ENCODE measurements around the gene FJX1. TPM values are rescaled to one million over a fixed set of nuclear protein-coding genes. Genes with fewer than 3 reads are reported as not detected.

FJX1 gene
- total RNA-seq, 1 experiment from 2014 or later: 8.3 TPM

DNA sequence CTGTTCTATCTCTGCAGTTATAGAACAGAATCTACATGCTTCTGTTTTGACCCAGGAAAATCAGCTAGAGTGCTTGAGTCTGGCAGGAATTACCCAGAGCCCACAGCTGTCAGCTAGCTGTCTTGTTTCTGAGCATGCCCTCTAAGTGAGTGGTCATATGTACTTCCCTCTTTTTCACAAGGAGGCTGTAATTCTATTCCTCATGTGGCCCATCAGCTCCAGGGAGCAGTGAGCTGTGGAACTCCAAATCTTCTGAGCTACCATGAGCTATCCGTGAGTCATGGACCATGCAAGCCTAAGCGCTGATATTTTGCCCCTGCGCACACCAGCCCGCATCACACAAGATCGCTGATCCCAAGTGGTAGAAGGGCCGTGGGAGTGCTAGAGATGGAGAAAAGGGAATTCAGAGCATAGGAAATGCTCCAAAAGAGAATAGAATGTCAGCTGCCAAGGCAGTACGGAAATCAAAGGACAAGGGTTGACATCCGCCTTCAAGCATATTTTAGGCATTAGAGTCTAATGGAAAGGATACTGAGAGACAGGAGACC lies 5.4 kb downstream of the FJX1 start:
- Mint-ChIP-seq H3K9me3 (peaks cover 6% of the 10 kb centered on the region; the same call in 1 of the 2 replicates), H3K4me3 (no peak overlapping the region), H3K4me1 (peaks cover 26% of the 10 kb centered on the region), H3K27ac (no peak overlapping the region), H3K27me3 (ENCODE audit: low read depth) (peaks cover 42% of the 10 kb centered on the region), H3K36me3 (no peaks in the 10 kb centered on the region)
- ATAC-seq (no peak), DNase-seq (ENCODE audit: low spot score) (no peak)
- TF ChIP-seq SMAD3 (CRISPR knock-in tag; IDR thresholded peaks at IDR 0.05; ENCODE audit: borderline replicate concordance) (no peak), MXD4 (CRISPR knock-in tag; IDR thresholded peaks at IDR 0.05; ENCODE audit: borderline replicate concordance) (no peak), ZNF138 (CRISPR knock-in tag; conservative IDR thresholded peaks at IDR 0.05) (no peak), ATF1 (CRISPR knock-in tag; IDR thresholded peaks at IDR 0.05) (no peak), SOX15 (CRISPR knock-in tag; IDR thresholded peaks at IDR 0.05) (no peak), ZNF423 (CRISPR knock-in tag; IDR thresholded peaks at IDR 0.05) (no peak), NR3C1 (CRISPR knock-in tag; conservative IDR thresholded peaks at IDR 0.05; ENCODE audit: low read depth) (no peak), TEAD4 (CRISPR knock-in tag; IDR thresholded peaks at IDR 0.05) (no peak), CREB1 (CRISPR knock-in tag; IDR thresholded peaks at IDR 0.05) (no peak), JUN (CRISPR knock-in tag; IDR thresholded peaks at IDR 0.05) (no peak)
- TF ChIP-seq, protein P1, sequence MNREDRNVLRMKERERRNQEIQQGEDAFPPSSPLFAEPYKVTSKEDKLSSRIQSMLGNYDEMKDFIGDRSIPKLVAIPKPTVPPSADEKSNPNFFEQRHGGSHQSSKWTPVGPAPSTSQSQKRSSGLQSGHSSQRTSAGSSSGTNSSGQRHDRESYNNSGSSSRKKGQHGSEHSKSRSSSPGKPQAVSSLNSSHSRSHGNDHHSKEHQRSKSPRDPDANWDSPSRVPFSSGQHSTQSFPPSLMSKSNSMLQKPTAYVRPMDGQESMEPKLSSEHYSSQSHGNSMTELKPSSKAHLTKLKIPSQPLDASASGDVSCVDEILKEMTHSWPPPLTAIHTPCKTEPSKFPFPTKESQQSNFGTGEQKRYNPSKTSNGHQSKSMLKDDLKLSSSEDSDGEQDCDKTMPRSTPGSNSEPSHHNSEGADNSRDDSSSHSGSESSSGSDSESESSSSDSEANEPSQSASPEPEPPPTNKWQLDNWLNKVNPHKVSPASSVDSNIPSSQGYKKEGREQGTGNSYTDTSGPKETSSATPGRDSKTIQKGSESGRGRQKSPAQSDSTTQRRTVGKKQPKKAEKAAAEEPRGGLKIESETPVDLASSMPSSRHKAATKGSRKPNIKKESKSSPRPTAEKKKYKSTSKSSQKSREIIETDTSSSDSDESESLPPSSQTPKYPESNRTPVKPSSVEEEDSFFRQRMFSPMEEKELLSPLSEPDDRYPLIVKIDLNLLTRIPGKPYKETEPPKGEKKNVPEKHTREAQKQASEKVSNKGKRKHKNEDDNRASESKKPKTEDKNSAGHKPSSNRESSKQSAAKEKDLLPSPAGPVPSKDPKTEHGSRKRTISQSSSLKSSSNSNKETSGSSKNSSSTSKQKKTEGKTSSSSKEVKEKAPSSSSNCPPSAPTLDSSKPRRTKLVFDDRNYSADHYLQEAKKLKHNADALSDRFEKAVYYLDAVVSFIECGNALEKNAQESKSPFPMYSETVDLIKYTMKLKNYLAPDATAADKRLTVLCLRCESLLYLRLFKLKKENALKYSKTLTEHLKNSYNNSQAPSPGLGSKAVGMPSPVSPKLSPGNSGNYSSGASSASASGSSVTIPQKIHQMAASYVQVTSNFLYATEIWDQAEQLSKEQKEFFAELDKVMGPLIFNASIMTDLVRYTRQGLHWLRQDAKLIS (CRISPR knock-in tag; IDR thresholded peaks at IDR 0.05; ENCODE audit: borderline replicate concordance): no peak
- TF ChIP-seq, protein P2, sequence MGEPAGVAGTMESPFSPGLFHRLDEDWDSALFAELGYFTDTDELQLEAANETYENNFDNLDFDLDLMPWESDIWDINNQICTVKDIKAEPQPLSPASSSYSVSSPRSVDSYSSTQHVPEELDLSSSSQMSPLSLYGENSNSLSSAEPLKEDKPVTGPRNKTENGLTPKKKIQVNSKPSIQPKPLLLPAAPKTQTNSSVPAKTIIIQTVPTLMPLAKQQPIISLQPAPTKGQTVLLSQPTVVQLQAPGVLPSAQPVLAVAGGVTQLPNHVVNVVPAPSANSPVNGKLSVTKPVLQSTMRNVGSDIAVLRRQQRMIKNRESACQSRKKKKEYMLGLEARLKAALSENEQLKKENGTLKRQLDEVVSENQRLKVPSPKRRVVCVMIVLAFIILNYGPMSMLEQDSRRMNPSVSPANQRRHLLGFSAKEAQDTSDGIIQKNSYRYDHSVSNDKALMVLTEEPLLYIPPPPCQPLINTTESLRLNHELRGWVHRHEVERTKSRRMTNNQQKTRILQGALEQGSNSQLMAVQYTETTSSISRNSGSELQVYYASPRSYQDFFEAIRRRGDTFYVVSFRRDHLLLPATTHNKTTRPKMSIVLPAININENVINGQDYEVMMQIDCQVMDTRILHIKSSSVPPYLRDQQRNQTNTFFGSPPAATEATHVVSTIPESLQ (CRISPR knock-in tag; IDR thresholded peaks at IDR 0.05): no peak
- TF ChIP-seq, protein P3, sequence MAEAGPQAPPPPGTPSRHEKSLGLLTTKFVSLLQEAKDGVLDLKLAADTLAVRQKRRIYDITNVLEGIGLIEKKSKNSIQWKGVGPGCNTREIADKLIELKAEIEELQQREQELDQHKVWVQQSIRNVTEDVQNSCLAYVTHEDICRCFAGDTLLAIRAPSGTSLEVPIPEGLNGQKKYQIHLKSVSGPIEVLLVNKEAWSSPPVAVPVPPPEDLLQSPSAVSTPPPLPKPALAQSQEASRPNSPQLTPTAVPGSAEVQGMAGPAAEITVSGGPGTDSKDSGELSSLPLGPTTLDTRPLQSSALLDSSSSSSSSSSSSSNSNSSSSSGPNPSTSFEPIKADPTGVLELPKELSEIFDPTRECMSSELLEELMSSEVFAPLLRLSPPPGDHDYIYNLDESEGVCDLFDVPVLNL (CRISPR knock-in tag; IDR thresholded peaks at IDR 0.05; ENCODE audit: borderline replicate concordance, low read depth): no peak
- TF ChIP-seq, protein P4, sequence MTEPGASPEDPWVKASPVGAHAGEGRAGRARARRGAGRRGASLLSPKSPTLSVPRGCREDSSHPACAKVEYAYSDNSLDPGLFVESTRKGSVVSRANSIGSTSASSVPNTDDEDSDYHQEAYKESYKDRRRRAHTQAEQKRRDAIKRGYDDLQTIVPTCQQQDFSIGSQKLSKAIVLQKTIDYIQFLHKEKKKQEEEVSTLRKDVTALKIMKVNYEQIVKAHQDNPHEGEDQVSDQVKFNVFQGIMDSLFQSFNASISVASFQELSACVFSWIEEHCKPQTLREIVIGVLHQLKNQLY (CRISPR knock-in tag; IDR thresholded peaks at IDR 0.05): no peak
- TF ChIP-seq, protein P5, sequence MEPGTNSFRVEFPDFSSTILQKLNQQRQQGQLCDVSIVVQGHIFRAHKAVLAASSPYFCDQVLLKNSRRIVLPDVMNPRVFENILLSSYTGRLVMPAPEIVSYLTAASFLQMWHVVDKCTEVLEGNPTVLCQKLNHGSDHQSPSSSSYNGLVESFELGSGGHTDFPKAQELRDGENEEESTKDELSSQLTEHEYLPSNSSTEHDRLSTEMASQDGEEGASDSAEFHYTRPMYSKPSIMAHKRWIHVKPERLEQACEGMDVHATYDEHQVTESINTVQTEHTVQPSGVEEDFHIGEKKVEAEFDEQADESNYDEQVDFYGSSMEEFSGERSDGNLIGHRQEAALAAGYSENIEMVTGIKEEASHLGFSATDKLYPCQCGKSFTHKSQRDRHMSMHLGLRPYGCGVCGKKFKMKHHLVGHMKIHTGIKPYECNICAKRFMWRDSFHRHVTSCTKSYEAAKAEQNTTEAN (CRISPR knock-in tag; IDR thresholded peaks at IDR 0.05): no peak
- ChIA-PET CTCF (interaction anchor here (3.0 kb wide), 1 partner anchor 199 kb away, joined by 17 read pairs; no protein-coding TSS in a partner anchor), POLR2A (interaction anchor here (0.6 kb wide), 1 partner anchor 993 kb away, joined by 4 read pairs; no protein-coding TSS in a partner anchor)

DNA sequence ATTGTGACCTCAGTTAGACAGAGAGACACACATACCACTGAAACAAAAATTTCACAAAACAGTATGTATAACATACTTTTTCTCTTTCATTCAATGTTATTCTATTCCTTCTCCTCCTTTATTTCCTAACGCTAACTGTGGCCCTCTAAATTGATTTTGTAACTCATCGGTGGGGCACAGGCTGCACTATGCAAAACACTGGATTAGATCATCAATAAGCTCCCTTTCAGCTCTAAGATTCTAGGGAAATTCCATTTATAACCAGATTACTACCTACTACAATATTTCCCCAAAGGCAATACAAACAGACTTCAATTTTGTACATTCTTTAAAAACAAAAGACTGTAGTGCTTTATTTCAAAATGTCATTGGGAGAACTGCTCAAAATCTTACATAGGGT lies 6.1 kb downstream of the FJX1 start:
- H3K4me1 Mint-ChIP-seq: peaks cover 29% of the 10 kb centered on the region
- H3K4me3 Mint-ChIP-seq: no peak overlapping the region
- H3K9me3 Mint-ChIP-seq: peaks cover 6% of the 10 kb centered on the region; the same call in 1 of the 2 replicates
- DNase-seq (ENCODE audit: low spot score) (no peak), ATAC-seq (no peak)
- no peak overlapping the region for H3K27ac Mint-ChIP-seq
- ChIA-PET POLR2A (no interaction called here), CTCF (interaction anchor here (3.0 kb wide), 1 partner anchor 198 kb away, joined by 17 read pairs; no protein-coding TSS in a partner anchor)
- no peaks in the 10 kb centered on the region for H3K36me3 Mint-ChIP-seq
- peaks cover 44% of the 10 kb centered on the region for H3K27me3 Mint-ChIP-seq (ENCODE audit: low read depth)
- TF ChIP-seq, protein P4 (CRISPR knock-in tag; IDR thresholded peaks at IDR 0.05): no peak
- no peak for TF ChIP-seq RELA (CRISPR knock-in tag; IDR thresholded peaks at IDR 0.05; ENCODE audit: borderline replicate concordance)
- TF ChIP-seq, protein P6, sequence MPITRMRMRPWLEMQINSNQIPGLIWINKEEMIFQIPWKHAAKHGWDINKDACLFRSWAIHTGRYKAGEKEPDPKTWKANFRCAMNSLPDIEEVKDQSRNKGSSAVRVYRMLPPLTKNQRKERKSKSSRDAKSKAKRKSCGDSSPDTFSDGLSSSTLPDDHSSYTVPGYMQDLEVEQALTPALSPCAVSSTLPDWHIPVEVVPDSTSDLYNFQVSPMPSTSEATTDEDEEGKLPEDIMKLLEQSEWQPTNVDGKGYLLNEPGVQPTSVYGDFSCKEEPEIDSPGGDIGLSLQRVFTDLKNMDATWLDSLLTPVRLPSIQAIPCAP (CRISPR knock-in tag; IDR thresholded peaks at IDR 0.05): no peak
- TF ChIP-seq ZNF232 (CRISPR knock-in tag; IDR thresholded peaks at IDR 0.05): no peak
- TF ChIP-seq FOXK1 (CRISPR knock-in tag; IDR thresholded peaks at IDR 0.05): no peak
- no peak for TF ChIP-seq TP53 (CRISPR knock-in tag; IDR thresholded peaks at IDR 0.05)
- no peak for TF ChIP-seq ZNF263 (CRISPR knock-in tag; IDR thresholded peaks at IDR 0.05; ENCODE audit: low read depth)
- no peak for TF ChIP-seq NR3C1 (CRISPR knock-in tag; conservative IDR thresholded peaks at IDR 0.05; ENCODE audit: low read depth)
